WERI-Rb-1 (cell line): ENCODE data around the gene SERTAD2.

ENCODE experiments used
- DNase-seq: peaks from one replicate; pipeline ENCODE4 v3.0.0-alpha.2; 2020
- H3K27ac ChIP-seq: fragments of 250-450 bp; sonication (Bioruptor Pico); 2 replicates; pipeline ENCODE4 v1.5.1; 2020; ENCODE audit warnings: mild to moderate bottlenecking, moderate library complexity
- H3K27me3 ChIP-seq: fragments of 250-450 bp; sonication (Bioruptor Pico); 2 replicates; pipeline ENCODE4 v1.5.1; 2021; ENCODE audit warnings: mild to moderate bottlenecking, low read depth, moderate library complexity; ENCODE audit not compliant: insufficient read depth, severe bottlenecking
- H3K36me3 ChIP-seq: fragments of 250-450 bp; sonication (Bioruptor Pico); 2 replicates; pipeline ENCODE4 v1.5.1; 2020; ENCODE audit warnings: mild to moderate bottlenecking, moderate library complexity
- H3K4me3 ChIP-seq: 2 replicates; pipeline ENCODE4 v1.5.1; 2011; ENCODE audit warnings: low read depth, mild to moderate bottlenecking, control low read depth, low read length
- H3K9me3 ChIP-seq: fragments of 250-450 bp; sonication (Bioruptor Pico); 2 replicates; pipeline ENCODE4 v1.5.1; 2021; ENCODE audit warnings: mild to moderate bottlenecking, moderate library complexity; ENCODE audit not compliant: severe bottlenecking
- TF ChIP-seq, protein P1 (sequence below): IDR thresholded peaks from 2 replicates; pipeline ENCODE4 v1.5.1; 2011; ENCODE audit warnings: low read depth, mild to moderate bottlenecking, control low read depth, inconsistent platforms, low read length

Gene SERTAD2

DNA sequence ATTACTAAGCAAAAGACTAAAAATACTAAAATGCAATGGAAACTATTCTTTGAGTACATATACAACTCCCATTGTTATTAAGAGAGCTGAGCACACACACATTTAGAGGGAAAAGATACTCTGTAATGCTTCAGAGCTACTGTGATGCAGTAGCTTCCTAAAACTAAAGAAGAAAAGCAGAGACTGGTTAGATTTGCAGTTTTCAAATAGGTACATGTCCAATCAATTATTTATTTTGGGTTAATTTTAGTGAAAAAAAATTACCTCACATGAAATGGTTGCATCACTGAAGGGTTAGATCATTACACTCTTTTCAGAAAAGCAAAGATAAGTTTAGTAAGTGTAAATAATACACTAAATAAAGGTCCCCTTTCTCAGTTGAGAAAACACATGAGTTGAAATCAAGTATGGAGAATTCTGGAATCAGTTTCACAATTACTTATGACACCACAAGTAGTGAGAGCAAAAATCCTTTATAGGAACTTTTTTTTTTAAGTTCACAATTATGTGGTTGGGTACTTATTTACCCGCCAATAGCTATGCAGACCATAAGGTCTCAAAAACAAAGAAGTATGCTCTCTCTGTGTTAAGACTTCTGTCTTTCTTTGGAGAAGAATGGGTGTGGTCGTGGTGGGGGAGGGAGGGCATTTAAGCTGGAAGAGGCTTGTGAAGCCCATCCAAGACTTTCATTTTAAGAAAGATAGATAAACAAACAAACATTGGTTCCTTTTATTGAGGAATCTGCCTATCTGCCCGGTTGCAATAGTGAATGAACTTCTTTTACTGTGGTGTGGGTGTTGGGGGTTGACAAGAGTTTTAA, 25.3 kb upstream of the SERTAD2 start:
- no peak overlapping the region for H3K27ac ChIP-seq
- no peaks in the 10 kb centered on the region for H3K27me3 ChIP-seq
- no peak for DNase-seq
- H3K9me3 ChIP-seq = no peaks in the 10 kb centered on the region
- TF ChIP-seq, protein P1, sequence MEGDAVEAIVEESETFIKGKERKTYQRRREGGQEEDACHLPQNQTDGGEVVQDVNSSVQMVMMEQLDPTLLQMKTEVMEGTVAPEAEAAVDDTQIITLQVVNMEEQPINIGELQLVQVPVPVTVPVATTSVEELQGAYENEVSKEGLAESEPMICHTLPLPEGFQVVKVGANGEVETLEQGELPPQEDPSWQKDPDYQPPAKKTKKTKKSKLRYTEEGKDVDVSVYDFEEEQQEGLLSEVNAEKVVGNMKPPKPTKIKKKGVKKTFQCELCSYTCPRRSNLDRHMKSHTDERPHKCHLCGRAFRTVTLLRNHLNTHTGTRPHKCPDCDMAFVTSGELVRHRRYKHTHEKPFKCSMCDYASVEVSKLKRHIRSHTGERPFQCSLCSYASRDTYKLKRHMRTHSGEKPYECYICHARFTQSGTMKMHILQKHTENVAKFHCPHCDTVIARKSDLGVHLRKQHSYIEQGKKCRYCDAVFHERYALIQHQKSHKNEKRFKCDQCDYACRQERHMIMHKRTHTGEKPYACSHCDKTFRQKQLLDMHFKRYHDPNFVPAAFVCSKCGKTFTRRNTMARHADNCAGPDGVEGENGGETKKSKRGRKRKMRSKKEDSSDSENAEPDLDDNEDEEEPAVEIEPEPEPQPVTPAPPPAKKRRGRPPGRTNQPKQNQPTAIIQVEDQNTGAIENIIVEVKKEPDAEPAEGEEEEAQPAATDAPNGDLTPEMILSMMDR = no peak
- H3K36me3 ChIP-seq = no peaks in the 10 kb centered on the region
- no peak overlapping the region for H3K4me3 ChIP-seq

DNA sequence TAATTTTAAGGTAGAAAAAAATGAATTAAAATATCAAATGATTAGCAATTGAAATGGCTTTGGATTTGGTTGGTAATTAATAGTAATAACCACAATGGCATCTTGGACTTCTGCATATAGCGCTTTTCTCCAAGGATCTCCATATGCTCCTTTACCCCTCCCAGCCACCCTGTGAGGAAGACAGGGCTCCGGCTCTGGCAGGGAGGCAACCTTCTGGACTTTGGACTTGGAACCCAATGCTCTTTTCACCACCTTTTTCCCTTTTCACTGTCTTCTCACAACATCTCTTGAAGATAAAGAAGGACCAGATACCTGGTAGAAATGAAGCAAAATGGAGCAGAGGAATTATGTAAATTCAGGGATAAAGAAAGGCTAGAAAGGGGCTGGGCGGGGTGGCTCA, 23.8 kb upstream of the SERTAD2 start:
- Histone ChIP-seq H3K27ac (no peak overlapping the region), H3K9me3 (no peaks in the 10 kb centered on the region), H3K4me3 (no peak overlapping the region), H3K27me3 (no peaks in the 10 kb centered on the region), H3K36me3 (no peaks in the 10 kb centered on the region)
- TF ChIP-seq, protein P1 = no peak
- no peak for DNase-seq

DNA sequence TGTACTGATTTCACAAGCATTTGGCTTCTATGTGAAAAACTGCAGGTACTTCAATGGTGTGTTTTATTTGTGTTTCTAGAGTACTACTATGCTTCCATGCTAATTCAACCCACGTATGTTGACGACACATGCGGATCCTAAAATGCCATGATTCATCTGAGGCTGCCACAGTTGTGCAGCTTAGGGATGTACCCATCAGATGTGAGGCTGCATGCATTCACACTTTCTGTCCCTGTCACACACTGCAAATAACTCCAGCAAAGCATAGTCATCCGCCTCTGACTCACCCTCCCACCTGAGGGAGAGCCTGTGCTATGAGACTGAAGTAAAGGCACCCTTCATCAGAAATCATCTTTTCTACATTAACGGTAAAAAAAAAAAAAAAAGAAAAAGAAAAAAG, 22.1 kb upstream of the SERTAD2 start:
- no peak for DNase-seq
- no peak overlapping the region for H3K4me3 ChIP-seq
- H3K27me3 ChIP-seq = no peaks in the 10 kb centered on the region
- no peak overlapping the region for H3K27ac ChIP-seq
- TF ChIP-seq, protein P1 = no peak
- H3K36me3 ChIP-seq = no peaks in the 10 kb centered on the region
- H3K9me3 ChIP-seq = no peaks in the 10 kb centered on the region

DNA sequence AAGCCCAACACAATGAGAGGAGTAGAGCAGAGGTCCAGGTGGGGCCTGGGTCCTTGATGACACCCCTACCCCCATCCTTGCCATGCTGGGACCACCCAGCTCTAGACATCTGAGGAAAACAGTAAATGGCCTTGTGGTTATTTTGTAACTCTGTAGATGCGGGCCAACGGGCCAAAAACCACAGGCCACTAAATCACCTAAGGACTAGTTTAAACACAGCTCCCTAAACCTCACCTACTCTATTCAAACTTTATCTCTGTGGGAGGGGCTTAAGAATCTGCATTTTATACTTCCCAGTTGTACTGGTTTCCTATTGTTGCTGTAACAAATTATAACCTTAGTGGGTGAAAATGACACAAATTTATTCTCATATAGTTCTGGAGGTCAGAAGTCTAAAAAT, 19.0 kb upstream of the SERTAD2 start:
- H3K27ac ChIP-seq = no peak overlapping the region
- no peaks in the 10 kb centered on the region for H3K36me3 ChIP-seq
- H3K9me3 ChIP-seq = no peaks in the 10 kb centered on the region
- no peaks in the 10 kb centered on the region for H3K27me3 ChIP-seq
- H3K4me3 ChIP-seq = no peak overlapping the region
- TF ChIP-seq, protein P1 = no peak
- no peak for DNase-seq

DNA sequence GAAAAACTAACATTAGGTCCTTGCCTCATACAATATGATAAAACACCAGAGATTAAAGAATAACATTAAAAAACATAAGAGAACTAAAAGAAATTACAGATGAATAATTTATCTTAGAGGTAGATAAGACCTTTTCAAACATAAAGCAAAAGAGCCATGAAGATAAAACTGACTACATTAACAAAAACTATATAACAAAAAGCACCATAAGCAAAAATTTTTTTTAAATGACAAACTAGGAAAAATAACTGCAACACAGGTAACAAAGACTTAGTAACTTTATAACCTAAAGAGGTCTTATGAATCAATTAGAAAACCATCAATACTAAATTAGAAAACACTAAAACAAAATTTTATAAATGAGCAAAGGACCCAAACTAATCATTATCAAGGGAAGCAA, 16.3 kb upstream of the SERTAD2 start:
- Histone ChIP-seq H3K9me3 (no peaks in the 10 kb centered on the region), H3K4me3 (no peak overlapping the region), H3K27me3 (no peaks in the 10 kb centered on the region), H3K36me3 (no peaks in the 10 kb centered on the region), H3K27ac (no peak overlapping the region)
- TF ChIP-seq, protein P1 = no peak
- no peak for DNase-seq

DNA sequence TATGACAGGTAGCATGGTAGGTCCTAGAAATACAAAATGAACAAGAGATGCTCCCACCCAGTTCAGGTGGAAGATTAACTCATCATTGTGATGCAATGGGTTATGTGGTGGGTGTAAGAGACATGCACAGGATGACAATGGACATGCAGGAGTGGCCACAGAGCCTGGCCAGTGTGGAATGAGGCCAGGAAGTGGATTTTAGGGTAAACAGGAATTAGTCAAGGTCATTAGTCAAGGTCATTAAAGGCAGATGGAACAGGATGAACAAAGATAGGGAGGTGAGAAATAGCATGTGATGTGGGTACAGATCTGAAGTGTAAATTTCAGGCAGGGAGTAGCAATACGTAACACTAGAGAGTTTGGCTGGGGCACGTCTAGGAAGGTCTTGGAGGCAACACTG, 15.6 kb upstream of the SERTAD2 start:
- Histone ChIP-seq H3K9me3 (no peaks in the 10 kb centered on the region), H3K27ac (no peak overlapping the region), H3K4me3 (no peak overlapping the region), H3K27me3 (no peaks in the 10 kb centered on the region), H3K36me3 (no peaks in the 10 kb centered on the region)
- DNase-seq = no peak
- TF ChIP-seq, protein P1 = no peak
